NCI-H1092 treated with DMSO at 0.1 percent for 48 hours (cell line): ENCODE data around the gene ATP6V0A1.
"Not testable (repeated sequence)": the region's sequence is repeated elsewhere in the genome, so short reads cannot be mapped to it uniquely, and the experiment has no call there.

Experiments used
- DNase-seq: peaks from one replicate; lab custom pipeline; 2025; lab: John Stamatoyannopoulos, UW

ATP6V0A1 gene

DNA sequence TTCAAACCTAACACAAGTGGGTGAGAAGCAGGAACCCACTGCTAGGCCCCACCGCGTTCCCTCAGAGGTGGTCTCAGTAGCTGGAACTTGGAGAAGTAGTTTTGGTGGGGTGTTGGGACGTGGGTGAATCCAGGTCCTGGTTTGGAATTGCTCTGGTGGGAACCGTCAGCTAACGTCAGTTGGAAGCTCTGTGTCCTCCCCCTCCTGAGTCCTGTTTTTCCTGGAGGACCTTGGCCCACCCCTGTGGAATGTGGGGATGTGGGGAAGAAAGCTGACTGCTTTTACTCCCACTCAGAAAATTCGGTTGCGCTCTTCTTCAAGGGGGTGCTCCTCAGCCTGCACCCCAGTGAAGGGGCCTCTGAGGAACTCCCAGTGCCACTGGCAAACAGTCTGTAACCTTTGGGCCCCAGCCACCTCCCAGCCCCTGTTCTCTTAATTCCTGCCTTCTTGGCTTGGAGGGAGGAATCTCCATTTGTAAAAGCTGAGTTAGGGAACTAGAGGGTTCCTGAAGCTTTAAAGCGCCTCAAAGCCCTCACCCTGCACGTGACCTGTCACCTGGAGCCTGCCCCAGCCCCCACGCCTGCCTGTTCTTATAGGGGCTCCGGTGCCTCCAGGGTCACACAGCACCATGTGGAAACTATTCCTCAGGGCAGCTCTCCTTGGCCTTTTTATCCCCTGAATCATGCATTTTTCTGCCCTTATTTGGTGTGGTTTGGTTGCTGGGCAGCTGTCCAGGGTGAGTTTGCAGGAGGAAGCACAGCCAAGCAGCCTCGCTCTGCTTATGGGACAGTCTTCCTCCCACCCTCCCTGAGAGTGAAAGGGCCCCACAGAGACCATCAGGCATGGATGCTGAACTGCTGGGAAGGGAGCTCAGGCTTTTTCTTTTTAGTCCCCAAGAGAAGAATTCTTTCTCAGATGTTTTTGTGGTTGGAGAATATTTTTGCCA lies 61.1 kb downstream of the ATP6V0A1 start:
- no peak for DNase-seq

DNA sequence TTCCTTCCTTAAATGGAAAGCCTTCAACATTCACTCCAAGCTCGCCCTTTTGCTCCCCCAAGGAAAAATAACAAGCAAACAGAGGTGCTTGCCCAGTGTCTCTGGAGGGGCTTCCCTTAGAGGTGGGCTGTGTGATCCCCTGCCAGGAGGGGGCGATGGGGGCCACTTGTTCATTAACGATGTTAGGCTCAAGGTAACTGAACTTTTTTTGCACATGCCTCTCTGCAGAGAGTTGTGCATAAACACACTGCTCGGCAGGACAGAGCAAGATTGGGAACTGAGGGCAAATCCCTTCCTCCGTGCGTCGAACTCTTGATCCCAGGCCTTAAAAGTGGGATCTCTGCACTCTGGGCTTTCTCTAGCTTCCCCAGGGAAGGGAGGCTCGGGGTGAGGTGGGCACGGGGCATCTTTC lies 61.9 kb downstream of the ATP6V0A1 start:
- no peak for DNase-seq

DNA sequence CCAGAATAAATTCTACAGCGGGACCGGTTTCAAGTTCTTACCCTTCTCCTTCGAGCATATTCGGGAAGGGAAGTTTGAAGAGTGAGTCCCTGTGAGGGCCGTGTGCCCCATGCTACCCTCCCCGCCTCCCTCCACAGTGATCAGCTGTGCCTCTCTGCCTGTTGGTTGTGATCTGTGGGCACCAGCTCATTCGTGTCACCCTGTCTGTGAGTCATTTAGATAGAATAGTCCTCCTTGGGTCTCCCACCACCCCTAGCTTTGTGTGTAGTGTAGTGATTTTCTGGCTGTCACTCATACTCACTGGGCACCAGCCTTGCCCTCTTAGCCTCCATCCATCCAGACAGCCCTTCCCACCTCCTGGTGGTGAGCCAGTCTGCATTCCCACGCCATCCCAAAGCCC lies 62.4 kb downstream of the ATP6V0A1 start:
- DNase-seq = no peak

DNA sequence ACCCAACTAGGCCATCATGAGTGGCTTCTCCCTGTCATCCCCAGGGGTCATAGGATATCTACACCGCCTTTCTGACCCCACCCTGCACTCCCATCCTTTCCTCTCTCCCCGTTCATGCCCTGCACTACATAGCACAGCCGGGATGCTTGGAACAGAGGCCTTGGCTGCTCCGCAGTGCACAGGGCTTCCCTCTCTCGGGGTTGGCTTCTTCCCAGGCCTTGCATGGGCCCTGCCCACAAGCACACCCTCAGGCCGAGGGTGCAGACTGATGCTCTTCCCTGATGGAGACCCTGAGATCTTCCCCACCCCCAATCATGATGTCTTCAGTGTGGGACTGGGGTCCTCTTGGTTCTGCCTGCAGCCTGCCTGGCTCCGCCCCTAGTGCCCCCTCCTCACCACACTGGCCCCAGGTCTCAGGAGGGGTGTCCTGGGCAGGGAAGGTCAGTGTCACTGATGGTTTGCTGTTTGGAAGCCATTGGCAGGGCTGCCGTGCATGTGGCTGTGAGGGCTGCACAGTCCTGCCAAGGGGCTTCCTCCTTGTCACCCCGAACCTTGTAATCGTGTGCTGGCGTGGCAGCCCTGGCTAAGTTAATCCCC lies 63.1 kb downstream of the ATP6V0A1 start:
- DNase-seq = no peak

DNA sequence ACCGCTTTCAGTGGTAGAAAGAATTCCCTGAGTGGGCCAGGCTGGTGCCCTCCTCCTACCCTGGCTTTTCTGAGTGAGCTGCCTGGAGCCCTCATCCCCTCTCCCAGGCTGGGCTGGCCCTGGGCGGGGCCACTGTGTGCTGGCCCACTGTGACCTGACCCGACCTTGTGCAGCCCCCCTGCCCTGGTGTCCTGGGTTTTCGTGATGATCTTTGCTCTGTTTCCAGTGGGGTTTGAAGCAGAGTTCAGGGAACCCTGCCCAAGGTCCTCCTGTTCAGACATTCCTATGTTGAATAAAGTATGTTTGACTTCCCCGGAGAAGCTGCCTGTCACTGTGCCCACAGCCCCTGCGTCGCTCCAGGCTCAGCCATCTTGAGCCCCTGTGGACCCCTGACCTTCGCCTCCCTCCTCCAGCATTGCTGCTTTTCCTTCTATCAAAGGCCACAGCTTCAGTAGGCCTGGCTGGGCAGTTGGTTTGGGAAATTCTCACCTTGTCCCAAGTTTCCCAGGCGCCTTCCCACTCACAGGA lies 63.6 kb downstream of the ATP6V0A1 start:
- DNase-seq = no peak

DNA sequence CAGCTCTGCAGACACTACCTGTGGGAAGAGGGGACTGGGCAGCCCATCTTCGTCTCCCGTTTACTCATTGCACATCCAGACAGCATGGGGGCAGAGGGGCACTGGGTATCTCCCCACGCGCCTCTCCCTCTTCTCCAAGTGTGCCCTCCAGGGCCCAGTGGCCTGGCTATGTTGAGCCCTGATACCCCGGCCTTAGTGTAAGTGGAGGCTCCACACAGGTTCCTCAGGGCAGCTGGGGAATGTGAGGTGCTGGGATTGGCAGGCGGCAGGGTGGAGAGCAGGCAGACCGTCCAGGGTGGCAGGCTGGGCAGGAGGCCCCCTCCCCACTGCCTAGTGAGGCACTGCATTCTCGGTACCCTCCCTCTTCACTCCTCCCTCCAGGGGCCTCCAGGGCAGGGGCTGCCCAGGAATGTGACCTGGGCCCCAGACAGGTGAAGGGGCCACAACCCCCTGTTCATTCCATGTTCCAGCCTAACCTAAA lies 64.2 kb downstream of the ATP6V0A1 start:
- no peak for DNase-seq

DNA sequence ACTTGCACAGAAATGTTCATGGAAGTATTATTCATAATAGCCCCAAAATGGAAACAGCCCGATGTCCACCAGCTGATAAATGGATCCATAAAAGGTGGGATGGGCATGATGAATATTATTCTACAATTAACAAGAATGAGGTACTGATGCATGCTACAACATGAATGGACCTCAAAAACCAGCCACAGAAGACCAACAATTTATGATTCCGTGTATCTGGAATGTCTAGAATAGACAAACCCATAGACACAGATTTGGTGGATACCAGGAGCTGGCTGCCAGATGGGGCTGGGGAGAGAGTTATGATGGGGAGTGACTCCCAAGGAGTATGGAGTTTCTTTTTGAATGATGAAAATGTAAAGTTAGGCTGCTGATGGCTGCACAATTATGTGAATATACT lies 66.5 kb downstream of the ATP6V0A1 start:
- DNase-seq = no peak

DNA sequence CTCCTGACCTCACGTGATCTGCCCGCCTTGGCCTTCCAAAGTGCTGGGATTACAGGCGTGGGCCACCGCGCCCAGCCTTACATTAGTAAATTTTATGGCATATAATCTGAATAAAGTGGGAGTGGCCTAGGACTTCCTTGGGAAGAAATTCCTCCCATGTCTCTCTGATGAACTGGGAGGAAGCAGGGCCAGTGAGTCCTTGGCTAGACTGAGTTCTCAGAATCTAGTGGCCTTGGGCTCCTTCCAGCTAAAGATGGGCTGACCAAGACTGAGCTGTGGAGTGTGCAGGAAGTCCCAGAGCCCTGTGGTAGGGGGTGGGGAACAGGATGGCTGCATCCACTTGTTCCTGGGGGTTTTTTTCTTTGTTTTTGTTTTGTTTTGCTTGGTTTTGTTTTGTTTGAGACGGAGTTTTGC lies 67.4 kb downstream of the ATP6V0A1 start:
- no peak for DNase-seq

DNA sequence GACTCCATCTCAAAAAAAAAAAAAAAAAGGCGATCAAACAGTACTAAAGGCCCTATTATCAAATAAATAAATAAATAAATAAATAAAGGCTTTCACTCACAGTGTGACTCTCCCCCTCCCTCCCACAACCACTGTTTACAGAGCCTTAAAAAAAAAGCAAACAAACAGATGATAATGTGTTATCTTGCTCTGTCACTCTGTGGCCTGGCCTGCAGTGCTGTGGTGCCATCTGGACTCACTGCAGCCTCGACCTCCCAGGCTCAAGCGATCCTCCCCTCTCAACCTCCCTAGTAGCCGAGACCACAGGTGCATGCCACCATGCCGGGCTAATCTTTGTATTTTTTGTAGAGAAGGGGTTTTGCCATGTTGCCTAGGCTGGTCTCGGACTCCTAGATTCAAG lies 69.3 kb downstream of the ATP6V0A1 start:
- DNase-seq = no peak

DNA sequence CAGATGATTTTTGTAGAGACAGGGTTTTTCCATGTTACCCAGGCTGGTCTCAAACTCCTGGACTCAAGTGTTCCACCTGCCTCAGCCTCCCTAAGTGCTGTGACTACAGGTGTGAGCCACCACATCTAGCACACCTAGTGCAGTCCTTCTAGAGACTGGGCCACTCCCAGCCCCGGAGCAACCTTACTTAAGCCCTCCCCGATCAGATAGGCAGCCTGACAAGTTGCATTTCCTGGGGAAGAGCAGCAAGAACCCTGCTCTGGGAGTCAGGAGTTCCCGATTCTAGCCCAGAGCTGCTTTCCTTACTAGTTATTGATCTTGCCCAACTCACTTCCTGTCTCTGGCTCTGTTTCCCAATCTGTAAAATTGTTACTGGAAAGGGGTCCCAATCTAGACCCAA lies 70.4 kb downstream of the ATP6V0A1 start:
- no peak for DNase-seq

DNA sequence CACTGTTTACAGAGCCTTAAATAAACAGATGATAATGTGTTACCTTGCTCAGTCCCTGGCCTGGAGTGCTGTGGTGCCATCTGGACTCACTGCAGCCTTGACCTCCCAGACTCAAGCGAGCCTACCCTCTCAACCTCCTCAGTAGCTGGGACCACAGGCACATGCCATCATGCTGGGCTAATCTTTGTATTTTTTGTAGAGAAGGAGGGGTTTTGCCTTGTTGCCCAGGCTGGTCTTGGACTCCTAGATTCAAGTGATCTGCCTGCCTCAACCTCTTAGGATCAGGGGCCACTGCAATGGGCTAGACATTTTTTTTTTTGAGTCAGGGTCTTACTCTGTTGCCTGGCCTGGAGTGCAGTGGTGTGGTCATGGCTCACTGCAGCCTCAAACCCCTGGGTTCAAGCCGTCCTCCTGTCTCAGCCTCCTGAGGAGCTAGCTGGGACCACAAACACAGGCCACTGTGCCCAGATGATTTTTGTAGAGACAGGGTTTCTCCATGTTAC lies 72.3 kb downstream of the ATP6V0A1 start:
- DNase-seq = peak; percentile 13

DNA sequence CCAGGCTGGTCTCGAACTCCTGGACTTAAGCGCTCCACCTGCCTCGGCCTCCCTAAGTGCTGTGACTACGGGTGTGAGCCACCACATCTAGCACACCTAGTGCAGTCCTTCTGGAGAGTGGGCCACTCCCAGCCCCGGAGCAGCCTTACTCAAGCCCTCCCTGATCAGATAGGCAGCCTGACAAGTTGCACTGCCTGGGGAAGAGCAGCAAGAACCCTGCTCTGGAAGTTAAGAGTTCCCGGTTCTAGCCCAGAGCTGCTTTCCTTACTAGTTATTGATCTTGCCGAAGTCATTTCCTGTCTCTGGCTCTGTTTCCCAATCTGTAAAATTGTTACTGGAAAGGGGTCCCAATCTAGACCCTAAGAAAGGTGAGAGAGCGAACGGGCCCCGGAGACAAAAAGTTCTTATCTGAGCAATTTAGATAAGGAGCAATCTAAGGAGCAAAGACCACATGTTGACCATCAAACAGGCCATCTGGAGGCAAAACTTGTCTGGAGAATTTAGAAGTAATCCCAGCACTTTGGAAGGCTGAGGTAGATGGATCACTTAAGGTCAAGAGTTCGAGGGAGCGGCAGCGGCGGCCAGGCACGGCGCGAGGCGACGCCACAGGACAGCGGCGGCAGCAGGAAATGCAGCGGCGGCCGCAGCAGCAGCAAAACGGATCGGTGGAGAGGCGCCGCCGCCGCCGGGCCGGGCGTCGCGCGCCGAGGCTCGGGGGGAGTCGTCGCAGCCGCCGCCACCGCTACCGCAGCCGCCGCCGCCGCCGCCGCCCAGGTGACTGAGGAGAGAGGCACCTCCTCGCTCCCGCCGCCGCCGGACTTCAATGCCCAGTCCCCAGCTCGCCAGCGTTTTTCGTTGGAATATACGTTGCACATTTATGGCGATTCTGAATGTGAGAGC lies 73.0 kb downstream of the ATP6V0A1 start:
- DNase-seq = peak; percentile 56

DNA sequence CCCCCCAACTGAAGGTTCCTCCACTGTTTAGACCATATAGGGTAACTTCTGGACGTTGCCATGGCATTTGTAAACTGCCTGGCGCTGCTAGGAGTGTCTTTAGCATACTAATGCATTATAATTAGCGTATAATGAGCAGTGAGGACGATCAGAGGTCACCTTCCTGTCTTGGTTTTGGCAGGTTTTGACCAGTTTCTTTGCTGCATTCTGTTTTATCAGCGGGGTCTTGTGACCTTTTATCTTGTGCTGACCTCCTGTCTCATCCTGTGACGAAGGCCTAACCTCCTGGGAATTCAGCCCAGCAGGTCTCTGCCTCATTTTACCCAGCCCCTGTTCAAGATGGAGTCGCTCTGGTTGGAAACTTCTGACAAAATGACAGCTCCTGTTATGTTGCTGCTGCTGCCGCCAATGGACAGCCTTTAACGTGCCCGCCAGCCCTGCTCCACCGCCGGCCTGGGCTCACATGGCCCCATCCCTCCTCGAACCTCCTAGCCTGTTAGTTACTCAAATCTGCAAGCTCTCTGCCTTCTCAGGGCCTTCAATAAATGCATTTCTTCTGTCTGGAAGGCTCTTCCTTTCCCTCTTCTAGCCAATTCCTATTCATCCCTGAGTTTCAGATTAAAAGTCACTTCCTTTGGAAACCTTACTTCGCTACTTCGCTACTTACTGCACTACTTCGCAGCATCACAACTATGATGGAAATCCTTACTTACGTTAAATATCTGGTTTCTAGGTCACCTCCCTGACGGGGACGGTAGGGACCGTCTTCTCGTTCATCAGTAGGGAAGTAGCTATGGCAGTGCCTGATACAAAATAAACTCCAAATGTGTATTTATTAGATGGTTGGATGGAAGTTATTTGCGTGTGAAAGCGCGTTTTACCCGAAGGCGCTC lies 76.7 kb downstream of the ATP6V0A1 start:
- no peak for DNase-seq

DNA sequence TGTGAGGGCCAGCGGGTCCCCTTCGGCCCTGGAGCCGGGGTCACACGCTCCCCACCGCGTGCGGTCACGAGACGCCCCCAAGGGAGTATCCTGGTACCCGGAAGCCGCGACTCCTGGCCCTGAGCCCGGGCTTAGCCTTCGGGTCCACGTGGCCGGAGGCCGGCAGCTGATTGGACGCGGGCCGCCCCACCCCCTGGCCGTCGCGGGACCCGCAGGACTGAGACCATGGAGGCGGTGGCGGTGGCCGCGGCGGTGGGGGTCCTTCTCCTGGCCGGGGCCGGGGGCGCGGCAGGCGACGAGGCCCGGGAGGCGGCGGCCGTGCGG lies 77.3 kb downstream of the ATP6V0A1 start, which contains the start of gene NAGLU:
NAGLU (plus strand) TSS at position 194 of the 324 bp plus-strand sequence; CDS start at position 226, 32 bp downstream.
- DNase-seq = peak; percentile 79

DNA sequence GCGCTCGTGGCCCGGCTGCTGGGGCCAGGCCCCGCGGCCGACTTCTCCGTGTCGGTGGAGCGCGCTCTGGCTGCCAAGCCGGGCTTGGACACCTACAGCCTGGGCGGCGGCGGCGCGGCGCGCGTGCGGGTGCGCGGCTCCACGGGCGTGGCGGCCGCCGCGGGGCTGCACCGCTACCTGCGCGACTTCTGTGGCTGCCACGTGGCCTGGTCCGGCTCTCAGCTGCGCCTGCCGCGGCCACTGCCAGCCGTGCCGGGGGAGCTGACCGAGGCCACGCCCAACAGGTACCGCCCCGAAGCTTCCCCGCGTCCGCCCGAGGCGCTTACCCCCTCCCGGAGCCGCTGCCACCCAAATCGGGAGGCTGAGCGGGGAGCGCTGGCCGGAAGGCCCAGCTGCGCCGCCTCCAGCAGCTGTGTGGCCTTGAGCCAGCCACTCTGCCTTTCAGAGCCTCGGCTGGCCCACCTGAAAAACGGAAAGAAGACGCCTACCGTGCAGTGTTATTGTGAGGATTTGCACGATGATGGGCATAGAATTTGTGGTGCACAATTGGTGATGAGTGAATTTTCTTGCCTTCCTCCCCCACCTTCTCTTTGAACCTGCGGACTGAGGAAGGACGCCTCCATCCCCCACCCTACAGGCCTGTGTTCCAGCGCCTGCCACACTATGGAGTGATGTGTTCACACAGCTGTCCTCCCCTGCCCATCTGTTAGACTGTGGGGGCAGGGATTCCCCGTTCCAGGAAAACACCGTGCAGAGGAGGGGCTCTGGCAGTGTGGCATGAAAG lies 77.9 kb downstream of the ATP6V0A1 start:
- peak; percentile 69 for DNase-seq

DNA sequence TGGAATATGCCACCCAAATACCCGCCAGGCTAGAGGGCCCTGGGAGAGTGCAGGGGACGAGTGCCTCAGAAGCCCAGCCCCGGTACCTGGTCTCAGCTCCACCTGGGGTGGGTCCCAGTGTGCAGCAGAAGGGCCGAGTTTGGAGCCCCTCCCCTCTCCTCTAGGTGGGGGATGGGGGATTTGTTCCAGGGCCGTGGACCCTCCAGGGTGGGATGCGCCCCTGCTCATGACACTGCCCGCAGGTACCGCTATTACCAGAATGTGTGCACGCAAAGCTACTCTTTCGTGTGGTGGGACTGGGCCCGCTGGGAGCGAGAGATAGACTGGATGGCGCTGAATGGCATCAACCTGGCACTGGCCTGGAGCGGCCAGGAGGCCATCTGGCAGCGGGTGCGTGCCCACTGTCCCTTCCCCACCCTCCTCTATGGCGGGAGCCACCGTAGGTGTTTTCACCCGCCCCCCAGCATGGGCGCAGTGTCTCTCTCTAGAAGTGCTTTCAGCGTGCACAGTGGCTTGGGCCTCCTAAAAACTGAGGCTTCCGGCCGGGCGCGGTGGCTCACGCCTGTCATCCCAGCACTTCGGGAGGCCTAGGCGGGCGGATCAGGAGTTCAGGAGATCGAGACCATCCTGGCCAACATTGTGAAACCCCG lies 78.6 kb downstream of the ATP6V0A1 start:
- no peak for DNase-seq

DNA sequence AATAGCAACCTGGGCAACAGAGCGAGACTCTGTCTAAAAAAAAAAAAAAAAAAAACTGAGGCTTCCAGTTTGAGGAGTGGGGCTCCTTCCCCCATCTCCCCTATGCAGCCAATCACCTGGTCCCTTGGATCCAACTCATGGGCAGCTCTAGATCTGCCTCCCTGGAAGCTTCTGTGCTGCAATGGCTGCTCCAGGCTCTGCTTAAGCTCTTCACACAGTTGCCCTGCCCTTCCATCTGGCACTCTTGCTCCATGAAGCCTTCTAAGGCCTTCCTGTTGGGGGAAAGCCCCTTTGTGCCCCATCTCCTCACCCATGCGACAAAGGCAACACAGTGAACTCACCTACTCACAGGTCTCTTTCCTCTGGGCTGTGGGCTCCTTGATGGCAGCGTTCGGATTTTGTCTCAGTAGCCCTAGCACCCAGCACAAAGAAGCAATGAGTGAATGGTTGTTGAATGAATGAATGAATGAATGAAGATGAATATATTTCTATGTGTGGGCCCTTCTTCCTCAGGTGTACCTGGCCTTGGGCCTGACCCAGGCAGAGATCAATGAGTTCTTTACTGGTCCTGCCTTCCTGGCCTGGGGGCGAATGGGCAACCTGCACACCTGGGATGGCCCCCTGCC lies 79.3 kb downstream of the ATP6V0A1 start:
- DNase-seq = no peak

DNA sequence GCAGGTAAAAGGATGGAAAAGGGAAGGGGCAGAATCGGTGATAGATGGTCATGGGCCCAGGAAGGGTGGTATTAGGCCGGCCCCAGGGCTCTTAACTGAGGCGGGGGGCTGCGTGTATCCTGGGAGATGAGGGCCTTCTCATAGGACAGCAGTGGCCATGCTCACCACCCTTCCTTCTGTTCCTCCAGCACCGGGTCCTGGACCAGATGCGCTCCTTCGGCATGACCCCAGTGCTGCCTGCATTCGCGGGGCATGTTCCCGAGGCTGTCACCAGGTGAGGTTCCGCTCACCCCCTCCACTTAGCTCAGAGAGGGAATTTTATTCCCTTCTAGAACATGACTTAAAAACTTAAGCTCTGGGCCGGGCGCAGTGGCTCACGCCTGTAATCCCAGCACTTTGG lies 79.8 kb downstream of the ATP6V0A1 start:
- no peak for DNase-seq

DNA sequence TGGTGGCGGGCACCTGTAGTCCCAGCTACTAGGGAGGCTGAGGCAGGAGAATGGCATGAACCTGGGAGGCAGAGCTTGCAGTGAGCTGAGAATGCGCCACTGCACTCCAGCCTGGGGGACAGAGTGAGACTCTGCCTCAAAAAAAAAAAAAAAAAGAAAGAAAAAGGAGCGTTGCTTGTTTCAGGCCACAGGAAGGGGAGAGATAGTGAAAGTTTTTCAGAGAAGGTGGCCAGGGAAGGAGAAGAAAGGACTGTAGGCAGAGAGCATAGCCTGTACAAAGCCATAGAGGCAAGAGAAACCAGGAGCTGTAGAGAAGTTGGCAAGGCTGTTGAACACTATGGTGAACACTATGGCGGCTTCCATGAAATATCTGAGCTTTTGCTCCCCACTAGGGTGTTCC lies 81.9 kb downstream of the ATP6V0A1 start:
- not testable (repeated sequence) for DNase-seq
